PC-3 (cell line): ENCODE data around the gene KCNJ11.

ENCODE experiments used
- EZH2 ChIP-seq: fragments of 300-600 bp; sonication (generic); IDR thresholded peaks from one replicate; pipeline ENCODE4 v1.6.1; 2017; ENCODE audit warnings: antibody characterized with exemption, mild to moderate bottlenecking, low read length; ENCODE audit not compliant: unreplicated experiment
- EZH2phosphoT487 ChIP-seq: fragments of 300-600 bp; sonication (generic); IDR thresholded peaks from 2 replicates; pipeline ENCODE4 v1.6.1; 2018; ENCODE audit warnings: mild to moderate bottlenecking, antibody characterized with exemption, low read length, borderline replicate concordance
- TF ChIP-seq, protein P1 (sequence below): fragments of 300-600 bp; sonication (generic); conservative IDR thresholded peaks from 2 replicates; pipeline ENCODE4 v1.5.1; 2017; ENCODE audit warnings: antibody characterized with exemption, low read depth, mild to moderate bottlenecking, low read length

DNA sequence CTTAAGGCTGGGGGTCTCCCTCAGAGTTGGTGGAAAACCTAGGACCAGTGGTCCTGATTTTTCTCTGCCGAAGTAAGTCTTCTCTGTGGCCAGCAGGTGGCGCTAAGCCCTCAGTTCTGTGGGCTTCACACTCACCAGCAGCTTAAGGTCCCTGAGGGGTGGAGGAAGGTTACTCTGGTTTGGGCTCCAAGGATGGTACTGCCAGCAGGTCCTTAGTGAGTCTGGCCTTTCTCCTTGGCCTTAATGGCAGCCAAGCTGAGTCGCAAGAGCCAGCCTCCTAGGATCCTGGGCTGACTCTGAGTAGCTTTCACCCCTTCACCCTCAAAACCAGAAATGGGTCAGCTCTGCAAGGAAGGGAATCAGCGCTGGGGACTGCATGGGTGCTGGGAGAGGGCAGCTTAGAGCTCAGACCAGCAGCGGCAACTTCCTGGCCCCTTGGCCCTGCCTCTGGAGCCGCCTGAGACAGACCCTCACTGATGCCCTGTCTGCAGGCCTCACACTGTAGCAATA lies 4.4 kb downstream of the KCNJ11 start:
- TF ChIP-seq, protein P1, sequence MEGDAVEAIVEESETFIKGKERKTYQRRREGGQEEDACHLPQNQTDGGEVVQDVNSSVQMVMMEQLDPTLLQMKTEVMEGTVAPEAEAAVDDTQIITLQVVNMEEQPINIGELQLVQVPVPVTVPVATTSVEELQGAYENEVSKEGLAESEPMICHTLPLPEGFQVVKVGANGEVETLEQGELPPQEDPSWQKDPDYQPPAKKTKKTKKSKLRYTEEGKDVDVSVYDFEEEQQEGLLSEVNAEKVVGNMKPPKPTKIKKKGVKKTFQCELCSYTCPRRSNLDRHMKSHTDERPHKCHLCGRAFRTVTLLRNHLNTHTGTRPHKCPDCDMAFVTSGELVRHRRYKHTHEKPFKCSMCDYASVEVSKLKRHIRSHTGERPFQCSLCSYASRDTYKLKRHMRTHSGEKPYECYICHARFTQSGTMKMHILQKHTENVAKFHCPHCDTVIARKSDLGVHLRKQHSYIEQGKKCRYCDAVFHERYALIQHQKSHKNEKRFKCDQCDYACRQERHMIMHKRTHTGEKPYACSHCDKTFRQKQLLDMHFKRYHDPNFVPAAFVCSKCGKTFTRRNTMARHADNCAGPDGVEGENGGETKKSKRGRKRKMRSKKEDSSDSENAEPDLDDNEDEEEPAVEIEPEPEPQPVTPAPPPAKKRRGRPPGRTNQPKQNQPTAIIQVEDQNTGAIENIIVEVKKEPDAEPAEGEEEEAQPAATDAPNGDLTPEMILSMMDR, result peak; percentile 90
- TF ChIP-seq EZH2, result no peak
- TF ChIP-seq EZH2phosphoT487, result no peak
